KMS-11 (cell line): ENCODE measurements around the gene FAM83G.

Experiments
- H2AFZ ChIP-seq: fragments of 200-600 bp; sonication (generic); 2 replicates; pipeline ENCODE4 v1.6.1; 2016; ENCODE audit warnings: antibody characterized with exemption, mixed run types, low read depth
- H3K27ac ChIP-seq: fragments of 200-600 bp; sonication (generic); 2 replicates; pipeline ENCODE4 v1.6.1; 2016; ENCODE audit warnings: mild to moderate bottlenecking, mixed run types
- H3K27me3 ChIP-seq: fragments of 200-600 bp; sonication (generic); 2 replicates; pipeline ENCODE4 v1.6.1; 2017; ENCODE audit warnings: mild to moderate bottlenecking, low read depth, mixed run types, moderate library complexity; ENCODE audit not compliant: insufficient read depth
- H3K36me3 ChIP-seq: fragments of 200-600 bp; sonication (generic); 2 replicates; pipeline ENCODE4 v1.6.1; 2017; ENCODE audit warnings: mild to moderate bottlenecking, mixed run types; ENCODE audit not compliant: insufficient read depth
- H3K4me1 ChIP-seq: fragments of 200-600 bp; sonication (generic); 2 replicates; pipeline ENCODE4 v1.6.1; 2016; ENCODE audit warnings: mild to moderate bottlenecking, low read depth, mixed run types; ENCODE audit not compliant: poor library complexity, severe bottlenecking
- H3K4me2 ChIP-seq: fragments of 200-600 bp; sonication (generic); 2 replicates; pipeline ENCODE4 v1.7.0; 2016; ENCODE audit warnings: mild to moderate bottlenecking, mixed run types
- H3K4me3 ChIP-seq: fragments of 200-600 bp; sonication (generic); IDR thresholded peaks from 2 replicates; pipeline ENCODE4 v1.6.1; 2017; ENCODE audit warnings: low read depth, low read length, mixed read lengths; ENCODE audit not compliant: insufficient read depth
- H3K79me2 ChIP-seq: fragments of 200-600 bp; sonication (generic); 2 replicates; pipeline ENCODE4 v1.6.1; 2016; ENCODE audit warnings: low read depth, mixed run types; ENCODE audit not compliant: insufficient read depth
- H3K9ac ChIP-seq: fragments of 200-600 bp; sonication (generic); 2 replicates; pipeline ENCODE4 v1.6.1; 2016; ENCODE audit warnings: mild to moderate bottlenecking, mixed run types
- H4K20me1 ChIP-seq: fragments of 200-600 bp; sonication (generic); 2 replicates; pipeline ENCODE4 v1.6.1; 2016; ENCODE audit warnings: mild to moderate bottlenecking, mixed run types; ENCODE audit not compliant: insufficient read depth
- CTCF ChIP-seq: fragments of 200-600 bp; sonication (generic); conservative IDR thresholded peaks from 2 replicates; pipeline ENCODE4 v1.6.1; 2017; ENCODE audit warnings: low read depth, mild to moderate bottlenecking, antibody characterized with exemption, low read length, moderate library complexity, mixed read lengths

FAM83G gene

GRCh38 chr17:18950944-18951905, 53.3 kb downstream of the FAM83G start:
- H3K79me2 ChIP-seq, result no peaks in the 10 kb centered on the region
- H3K27me3 ChIP-seq, result no peaks in the 10 kb centered on the region
- no peak overlapping the region for H3K9ac ChIP-seq
- no peak overlapping the region for H3K27ac ChIP-seq
- H3K4me1 ChIP-seq, result no peaks in the 10 kb centered on the region
- H3K4me3 ChIP-seq, result no peak overlapping the region
- no peak for TF ChIP-seq CTCF
- H2AFZ ChIP-seq, result no peak overlapping the region
- no peaks in the 10 kb centered on the region for H3K36me3 ChIP-seq
- H4K20me1 ChIP-seq, result no peaks in the 10 kb centered on the region
- no peak overlapping the region for H3K4me2 ChIP-seq

DNA sequence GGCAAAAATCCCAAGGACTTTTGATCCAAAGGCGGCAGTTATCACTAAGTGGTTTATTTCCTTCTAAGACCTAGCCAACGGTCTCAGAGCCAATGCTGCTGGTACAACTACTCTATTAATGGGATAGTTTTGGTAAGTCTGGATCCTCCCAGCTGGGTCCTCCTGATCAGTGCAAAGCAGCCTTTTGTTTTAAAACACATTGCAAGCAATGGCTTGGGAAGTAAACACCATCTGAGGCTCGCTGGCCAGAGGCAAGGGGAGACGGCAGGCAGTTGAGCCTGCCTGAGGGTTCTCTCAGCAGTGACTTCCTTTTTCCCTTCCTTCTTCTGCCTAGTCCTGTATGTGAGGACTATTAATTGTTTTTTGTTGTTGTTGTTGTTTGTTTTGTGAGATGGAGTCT, 54.2 kb downstream of the FAM83G start:
- Histone ChIP-seq H3K4me2 (no peak overlapping the region), H4K20me1 (no peaks in the 10 kb centered on the region), H3K36me3 (no peaks in the 10 kb centered on the region), H2AFZ (no peak overlapping the region), H3K79me2 (no peaks in the 10 kb centered on the region), H3K4me3 (no peak overlapping the region), H3K27ac (no peak overlapping the region), H3K27me3 (no peaks in the 10 kb centered on the region), H3K4me1 (no peaks in the 10 kb centered on the region), H3K9ac (no peak overlapping the region)
- TF ChIP-seq CTCF, result no peak

- Histone ChIP-seq H3K79me2 (no peaks in the 10 kb centered on the region), H4K20me1 (no peaks in the 10 kb centered on the region), H3K4me2 (no peak overlapping the region), H3K9ac (no peak overlapping the region), H2AFZ (no peak overlapping the region), H3K27ac (no peak overlapping the region), H3K27me3 (no peaks in the 10 kb centered on the region), H3K36me3 (no peaks in the 10 kb centered on the region), H3K4me1 (no peaks in the 10 kb centered on the region), H3K4me3 (no peak overlapping the region)
- no peak for TF ChIP-seq CTCF
Measured at GRCh38 chr17:18949566-18949965, 55.0 kb downstream of the FAM83G start.

DNA sequence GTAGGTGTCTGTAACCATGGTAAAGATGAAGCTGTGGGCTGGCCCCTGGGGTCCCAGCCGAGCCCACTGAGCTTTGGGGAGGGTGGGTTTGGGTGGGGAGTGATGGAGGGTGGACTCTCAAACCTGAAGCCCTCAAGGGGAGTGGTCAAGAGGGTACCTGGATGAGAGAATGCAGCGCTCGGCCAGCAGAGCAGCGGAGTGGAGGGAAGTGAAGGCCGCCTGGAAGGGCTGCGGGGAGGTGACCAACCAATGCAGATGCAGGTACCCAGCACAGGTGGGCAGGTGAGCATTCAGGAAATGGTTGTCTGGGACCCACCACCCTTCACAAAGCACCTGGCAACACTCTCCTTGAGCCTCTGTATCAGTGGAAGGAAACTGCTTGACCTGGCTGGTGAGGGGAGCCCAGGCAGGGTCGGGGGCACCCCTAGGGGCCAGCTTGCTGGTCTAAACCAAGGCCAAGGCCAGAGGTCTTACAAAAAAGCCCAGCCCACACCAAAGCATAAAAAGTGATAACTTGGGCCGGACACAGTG, 56.0 kb downstream of the FAM83G start:
- Histone ChIP-seq H3K9ac (no peak overlapping the region), H3K4me2 (no peak overlapping the region), H3K4me1 (no peaks in the 10 kb centered on the region), H3K36me3 (no peaks in the 10 kb centered on the region), H3K4me3 (no peak overlapping the region), H3K79me2 (no peaks in the 10 kb centered on the region), H2AFZ (no peak overlapping the region), H3K27ac (no peak overlapping the region), H3K27me3 (no peaks in the 10 kb centered on the region), H4K20me1 (no peaks in the 10 kb centered on the region)
- no peak for TF ChIP-seq CTCF
